ELR (cell line): ENCODE results near the gene APOL3.
A peak's percentile ranks its signal among the peaks of the same experiment; 100 is the strongest.
"Not testable (repeated sequence)": the region's sequence is repeated elsewhere in the genome, so short reads cannot be mapped to it uniquely, and the experiment has no call there.

Experiments used
- DNase-seq: peaks from one replicate; pipeline ENCODE4 v3.0.0-alpha.2; 2015; ENCODE audit warnings: low read depth

Gene APOL3

GRCh38 chr22:36134182-36134581, 26.4 kb downstream of the APOL3 start:
- DNase-seq = no peak

- DNase-seq = no peak
Observed at GRCh38 chr22:36131907-36132306, 28.6 kb downstream of the APOL3 start.

GRCh38 chr22:36129486-36130388, 30.8 kb downstream of the APOL3 start:
- DNase-seq = peak; percentile 22

- no peak for DNase-seq
Observed at GRCh38 chr22:36129071-36129470, 31.5 kb downstream of the APOL3 start.

GRCh38 chr22:36125994-36126531, 34.5 kb downstream of the APOL3 start:
- no peak for DNase-seq

DNA sequence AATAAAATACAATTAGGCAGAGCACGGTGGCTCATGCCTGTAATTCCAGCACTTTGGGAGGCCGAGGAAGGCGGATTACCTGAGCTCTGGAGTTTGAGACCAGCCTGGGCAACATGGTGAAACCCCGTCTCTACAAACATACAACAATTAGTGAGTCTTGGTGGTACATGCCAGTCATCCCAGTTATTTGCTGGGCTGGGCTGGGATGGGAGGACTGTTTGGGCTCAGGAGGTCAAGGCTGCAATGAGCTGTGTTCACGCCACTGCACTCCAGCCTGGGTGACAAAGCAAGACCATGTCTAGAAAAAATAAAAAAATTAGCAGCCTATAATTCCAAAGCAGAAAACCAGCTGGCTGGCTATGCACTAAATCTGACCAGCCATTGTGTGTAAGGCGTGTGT, 35.1 kb downstream of the APOL3 start:
- DNase-seq = no peak

GRCh38 chr22:36124666-36125065, 35.9 kb downstream of the APOL3 start:
- DNase-seq = no peak

DNA sequence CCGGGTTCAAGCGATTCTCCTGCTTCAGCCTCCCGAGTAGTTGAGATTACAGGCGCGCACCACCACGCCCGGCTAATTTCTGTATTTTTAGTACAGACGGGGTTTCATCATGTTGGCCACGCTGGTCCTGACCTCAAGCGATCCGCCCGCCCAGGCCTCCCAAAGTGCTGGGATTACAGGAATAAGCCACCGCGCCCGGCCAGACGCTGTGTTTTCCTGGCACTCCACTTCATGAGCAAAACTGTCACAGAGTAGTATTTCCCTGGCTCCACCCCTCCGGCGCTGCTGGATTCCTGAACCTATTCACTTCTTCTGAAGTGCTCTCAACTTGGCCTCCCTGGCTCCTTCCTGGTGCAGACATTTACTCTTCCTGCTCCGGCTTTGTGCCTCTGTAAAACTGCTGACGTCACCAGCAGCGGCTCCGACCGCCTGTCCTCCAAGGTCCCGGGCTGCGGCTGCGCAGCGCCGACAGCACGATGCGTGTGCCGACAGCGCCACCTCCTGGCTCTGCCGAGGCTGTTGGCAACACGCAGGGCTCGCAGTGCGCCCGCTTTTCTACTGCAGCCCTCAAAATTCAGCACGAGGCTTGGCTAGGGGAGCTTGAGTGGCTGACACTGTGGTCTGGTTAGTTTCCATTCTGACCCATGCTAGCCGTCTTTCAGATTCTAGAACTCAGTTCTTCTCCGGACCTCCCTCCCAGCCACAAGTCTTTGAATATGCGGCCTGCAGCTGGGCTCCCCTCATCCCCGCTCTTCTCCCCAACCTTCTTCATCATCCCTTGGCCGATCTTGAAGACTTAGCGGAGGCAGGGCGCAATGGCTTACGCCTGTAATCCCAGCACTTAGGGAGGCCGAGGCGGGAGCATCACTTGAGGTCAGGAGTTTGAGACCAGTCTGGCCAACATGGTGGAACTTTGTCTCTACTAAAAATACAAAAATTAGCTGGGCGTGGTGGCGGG, 36.6 kb downstream of the APOL3 start:
- peak; percentile 94 for DNase-seq

DNA sequence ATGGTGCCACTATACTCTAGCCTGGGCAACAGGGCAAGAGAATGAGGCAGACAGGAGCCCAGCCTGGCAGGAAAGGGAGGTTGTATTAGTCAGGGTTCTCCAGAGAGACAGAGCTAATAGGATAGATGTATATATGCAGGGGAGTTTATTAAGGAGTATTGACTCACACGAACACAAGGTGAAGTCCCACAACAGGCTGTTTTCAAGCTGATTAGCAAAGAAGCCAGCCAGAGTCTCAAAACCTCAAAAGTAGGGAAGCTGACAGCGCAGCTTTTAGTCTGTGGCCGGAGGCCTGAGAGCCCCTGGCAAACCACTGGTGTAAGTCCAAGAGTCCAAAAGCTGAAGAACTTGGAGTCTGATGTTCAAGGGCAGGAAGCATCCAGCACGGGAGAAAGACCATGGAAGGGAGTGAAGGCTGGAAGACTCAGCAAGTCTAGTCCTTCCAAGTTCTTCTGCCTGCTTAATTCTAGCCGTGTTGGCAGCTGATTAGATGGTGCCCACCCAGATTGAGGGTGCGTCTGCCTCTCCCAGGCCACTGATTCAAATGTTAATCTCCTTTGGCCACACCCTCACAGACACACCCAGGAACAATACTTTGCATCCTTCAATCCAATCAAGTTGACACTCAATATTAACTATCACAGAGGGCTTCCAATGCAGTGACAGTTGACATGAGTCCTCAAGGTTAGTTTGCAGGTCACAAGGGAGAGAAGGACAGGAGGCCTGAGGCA, 39.8 kb downstream of the APOL3 start:
- not testable (repeated sequence) for DNase-seq

GRCh38 chr22:36117053-36117554, 43.5 kb downstream of the APOL3 start:
- DNase-seq = no peak

DNA sequence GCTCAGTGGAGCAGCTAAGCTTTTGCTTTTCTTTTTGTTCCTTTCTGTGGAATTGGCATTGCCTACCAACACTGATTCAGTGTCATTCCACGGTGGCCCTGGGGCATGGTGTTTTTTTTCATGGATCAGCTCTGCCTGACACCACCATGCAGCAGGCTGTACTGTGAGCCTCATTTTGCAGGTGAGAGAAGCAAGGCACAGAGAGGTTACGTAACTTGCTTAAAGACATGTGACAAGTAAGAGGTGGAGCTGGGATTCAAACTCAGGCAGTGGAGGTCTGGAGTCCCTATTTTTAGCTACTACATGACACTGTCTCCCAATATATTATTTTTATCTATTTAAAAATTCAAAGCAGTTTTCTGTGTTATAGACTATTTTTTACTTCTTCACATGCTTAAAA, 44.4 kb downstream of the APOL3 start:
- no peak for DNase-seq

DNA sequence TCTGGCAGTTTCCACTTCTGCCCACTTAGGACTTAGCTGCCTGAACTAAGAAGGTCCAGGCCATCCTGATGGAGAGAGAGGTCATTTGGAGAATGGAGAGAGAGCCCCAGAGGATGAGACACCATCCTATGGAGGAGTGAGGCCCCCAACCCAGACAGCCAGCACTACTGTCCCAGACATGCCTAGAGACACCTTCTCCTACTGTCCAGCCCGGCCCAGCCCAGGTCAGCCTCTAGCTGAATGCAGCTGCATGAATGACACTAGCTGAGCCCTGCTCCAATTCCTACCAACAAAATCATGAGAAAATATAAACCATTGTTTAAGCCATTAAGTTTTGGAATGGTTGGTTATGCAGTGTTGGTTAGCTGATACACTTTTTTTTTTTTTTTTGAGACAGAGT, 47.4 kb downstream of the APOL3 start:
- DNase-seq = no peak

DNA sequence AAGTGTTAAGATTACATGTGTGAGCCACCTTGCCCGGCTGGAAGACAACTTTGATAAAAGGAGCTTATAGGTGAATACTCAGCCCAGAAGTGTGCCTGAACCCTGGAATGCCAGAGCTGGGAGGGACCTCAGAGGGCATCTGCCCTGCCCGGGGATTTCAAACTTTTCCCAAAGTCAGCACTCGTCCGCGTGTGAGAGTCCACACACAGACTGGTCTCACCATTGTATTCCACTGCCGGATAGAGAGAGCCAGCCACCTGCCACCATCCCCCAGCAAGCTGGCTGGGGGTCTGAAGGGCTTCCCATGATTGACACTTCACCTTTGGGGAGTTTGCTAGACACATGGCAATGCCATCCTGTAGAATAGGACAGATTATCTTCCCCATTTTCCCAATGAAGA, 49.2 kb downstream of the APOL3 start:
- no peak for DNase-seq

- no peak for DNase-seq
Observed at GRCh38 chr22:36110306-36110881, 50.2 kb downstream of the APOL3 start.

GRCh38 chr22:36107436-36107835, 53.1 kb downstream of the APOL3 start:
- DNase-seq = no peak

DNA sequence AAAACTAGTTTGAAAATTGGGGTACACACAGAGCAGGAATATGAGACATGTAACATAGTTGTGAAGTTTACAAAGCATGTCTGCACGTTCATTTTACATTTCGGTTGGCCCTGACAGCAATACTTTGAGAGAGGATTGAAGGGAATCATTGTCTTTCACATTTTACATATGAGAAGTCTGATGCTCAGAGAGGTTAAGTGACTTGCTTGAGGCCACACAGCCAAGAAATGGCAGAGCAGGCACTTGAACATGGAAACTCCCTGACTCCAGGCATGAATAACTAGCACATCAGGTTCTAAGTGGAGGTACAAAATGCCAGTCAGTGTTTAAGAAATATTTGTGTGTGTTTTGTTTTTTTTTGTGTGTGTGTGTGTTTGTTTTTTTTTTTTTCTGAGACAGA, 53.6 kb downstream of the APOL3 start:
- DNase-seq = no peak

- DNase-seq = peak; percentile 61
Observed at GRCh38 chr22:36104988-36105387, 55.6 kb downstream of the APOL3 start.

- DNase-seq = no peak
Observed at GRCh38 chr22:36104435-36104834, 56.1 kb downstream of the APOL3 start.

- DNase-seq = no peak
Observed at GRCh38 chr22:36103891-36104290, 56.7 kb downstream of the APOL3 start.

DNA sequence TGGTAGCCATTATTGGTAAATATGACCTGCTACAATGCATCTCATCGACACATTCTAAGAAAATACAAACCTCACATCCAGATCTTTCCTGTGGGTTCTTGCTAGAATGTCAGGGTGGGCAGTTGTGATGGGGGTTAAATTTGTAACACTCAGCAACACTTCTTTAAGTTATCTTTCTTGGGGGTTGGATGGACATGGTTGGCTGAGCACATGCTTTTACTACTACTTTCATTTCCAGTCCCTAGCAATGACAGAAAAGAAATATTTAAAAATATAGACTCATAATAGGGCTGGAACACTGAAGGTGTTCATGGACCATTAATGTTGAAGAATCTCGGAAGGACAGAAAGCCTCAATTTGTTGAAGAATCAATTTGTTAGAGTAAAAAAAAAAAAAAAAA, 57.6 kb downstream of the APOL3 start:
- no peak for DNase-seq

GRCh38 chr22:36101756-36102155, 58.8 kb downstream of the APOL3 start:
- DNase-seq = no peak
